Esophagus squamous epithelium (tissue), 5 donors: ENCODE results near the gene C14orf119. TPM values are rescaled to one million over a fixed set of nuclear protein-coding genes. Genes with fewer than 3 reads are reported as not detected.

ENCODE experiments used
- DNase-seq: peaks from one replicate; lab custom pipeline; 2025; lab: John Stamatoyannopoulos, UW
- H3K27ac ChIP-seq, 4 donors: fragments of 200-600 bp; sonication (generic); one replicate each; pipeline ENCODE4 v1.5.1; 2016 to 2019; ENCODE audit warnings: mild to moderate bottlenecking in 1 of 4
- H3K27me3 ChIP-seq, 4 donors: fragments of 200-600 bp; sonication (generic); 1 replicate in 3 of 4; 2 replicates in 1 of 4; pipeline versions ENCODE4 v1.5.1 to v1.6.0; 2017 to 2021; ENCODE audit warnings: antibody characterized with exemption in 1 of 4
- H3K36me3 ChIP-seq, 3 donors: fragments of 200-600 bp; sonication (generic); one replicate each; pipeline ENCODE4 v1.5.1; 2016 to 2019
- H3K4me1 ChIP-seq, 3 donors: fragments of 200-600 bp; sonication (generic); one replicate each; pipeline ENCODE4 v1.5.1; 2017 to 2019
- H3K4me3 ChIP-seq, 4 donors: fragments of 200-600 bp; sonication (generic); 1 replicate in 3 of 4; 2 replicates in 1 of 4; pipeline ENCODE4 v1.5.1; 2016 to 2019; ENCODE audit warnings: mild to moderate bottlenecking in 2 of 4, moderate library complexity in 1 of 4
- H3K9me3 ChIP-seq, 3 donors: fragments of 200-600 bp; sonication (generic); one replicate each; pipeline ENCODE4 v1.5.1; 2016 to 2019
- CTCF ChIP-seq, 6 experiments: fragments of 450-650 bp in 4 of 6; fragments of 200-600 bp in 2 of 6; sonication (generic) in 2 of 6; IDR thresholded peaks; one replicate each; pipeline ENCODE4 v1.5.1; 2016 to 2019; ENCODE audit warnings: antibody characterized with exemption in 6 of 6, mild to moderate bottlenecking in 4 of 6, moderate library complexity in 4 of 6
- POLR2A ChIP-seq, 4 donors: fragments of 450-650 bp; IDR thresholded peaks; one replicate each; pipeline ENCODE4 v1.6.1; 2017; ENCODE audit warnings: antibody characterized with exemption in 4 of 4, mild to moderate bottlenecking in 4 of 4, moderate library complexity in 3 of 4
- whole genome bisulfite sequencing, 2 donors: methylation state at CpG; one replicate each; pipeline ENCODE4 v1.1.5; 2018; 5-methylcytosine and 5-hydroxymethylcytosine counted together
- intact Hi-C: fragments of 100-400 bp; cut with DNase I; formaldehyde crosslinking; loops from one replicate; pipeline ENCODE4 v1.15.0; 2022
- total RNA-seq, 4 donors: library from RNA; depleted of rRNA; stranded (reverse); fragments of >200 nt; gene quantifications; one replicate each; pipeline ENCODE4 v1.1.0, GENCODE V29; 2016
- donor health status: DM: yes; HTN: yes; CAD: no.

Gene C14orf119
- total RNA-seq, 4 donors from 2014 or later: 17.5 to 42.0 (median 31.0) TPM

DNA sequence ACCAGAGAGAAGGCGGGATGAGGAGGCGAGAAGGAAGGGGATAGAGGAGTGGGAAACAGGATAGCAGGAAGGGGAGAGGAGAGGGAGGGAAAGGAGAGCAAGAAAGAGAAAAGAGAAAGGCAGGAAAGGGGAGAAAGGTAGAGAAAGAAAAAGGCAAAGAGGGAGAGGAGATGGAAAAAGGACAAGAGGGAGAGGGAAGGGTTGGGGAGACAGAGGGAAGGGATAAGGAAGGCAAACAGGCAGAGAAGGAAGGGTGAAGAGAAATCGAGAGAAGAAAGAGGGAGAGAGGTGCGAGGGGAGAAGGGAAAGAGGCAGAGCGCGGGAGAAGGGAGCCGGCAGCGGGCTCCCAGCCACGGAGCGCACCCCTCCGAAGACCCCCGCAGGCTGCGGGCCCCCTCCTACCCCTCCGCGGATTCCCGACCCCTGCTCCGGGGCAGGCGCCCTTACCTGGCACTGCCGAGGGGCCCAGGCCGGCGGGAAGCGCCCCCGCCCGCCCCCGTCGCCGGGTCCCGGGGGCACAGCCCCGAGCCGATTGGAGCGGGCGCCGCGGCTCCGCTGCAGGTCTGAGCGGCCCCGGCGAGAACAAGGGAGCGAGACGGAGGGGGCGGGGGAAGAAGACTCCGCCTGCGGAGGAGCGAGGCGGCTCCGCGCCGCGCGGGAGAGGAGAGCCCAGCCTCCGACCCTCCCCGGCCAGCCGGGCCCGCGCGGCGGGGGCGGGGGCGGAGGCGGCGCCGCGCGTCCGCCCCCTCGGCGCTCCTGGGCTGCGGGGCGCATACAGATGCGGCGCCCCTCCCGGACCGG lies 38.1 kb upstream of the C14orf119 start, which contains the start of gene CDH24:
Gene CDH24 (minus strand): TSS at position 565 of the 801 bp plus-strand sequence. CDS start 1,787 bp downstream, outside the sequence.
- TF ChIP-seq CTCF (IDR thresholded peaks at IDR 0.05) (no peak), POLR2A (IDR thresholded peaks at IDR 0.05) (peak in 1 of 4 donors; percentile 56)
- intact Hi-C loops: loop anchor here (5.0 kb wide), 1 partner anchor 70 kb away; no protein-coding TSS in a partner anchor
- H3K27me3 ChIP-seq: no peaks in the 10 kb centered on the region
- no peaks in the 10 kb centered on the region for H3K9me3 ChIP-seq
- DNase-seq: no peak
- H3K4me1 ChIP-seq: peaks cover 15 to 33% (median 18%) of the 10 kb centered on the region in 3 donors
- 3 to 6% methylated on average over 17 to 21 of the region's 73 CpGs for WGBS, 2 donors
- peak within 1 kb of the TSS; percentile 78 to 87 (median 85) for H3K27ac ChIP-seq
- peak within 1 kb of the TSS; percentile 66 to 86 (median 73) for H3K4me3 ChIP-seq
- peaks cover 16 to 40% (median 31%) of the 10 kb centered on the region in 3 donors for H3K36me3 ChIP-seq

- 3% methylated on average over 6 to 15 of the region's 51 CpGs for WGBS, 2 donors
Measured at GRCh38 chr14:23057757-23058653, 37.3 kb upstream of the C14orf119 start.

DNA sequence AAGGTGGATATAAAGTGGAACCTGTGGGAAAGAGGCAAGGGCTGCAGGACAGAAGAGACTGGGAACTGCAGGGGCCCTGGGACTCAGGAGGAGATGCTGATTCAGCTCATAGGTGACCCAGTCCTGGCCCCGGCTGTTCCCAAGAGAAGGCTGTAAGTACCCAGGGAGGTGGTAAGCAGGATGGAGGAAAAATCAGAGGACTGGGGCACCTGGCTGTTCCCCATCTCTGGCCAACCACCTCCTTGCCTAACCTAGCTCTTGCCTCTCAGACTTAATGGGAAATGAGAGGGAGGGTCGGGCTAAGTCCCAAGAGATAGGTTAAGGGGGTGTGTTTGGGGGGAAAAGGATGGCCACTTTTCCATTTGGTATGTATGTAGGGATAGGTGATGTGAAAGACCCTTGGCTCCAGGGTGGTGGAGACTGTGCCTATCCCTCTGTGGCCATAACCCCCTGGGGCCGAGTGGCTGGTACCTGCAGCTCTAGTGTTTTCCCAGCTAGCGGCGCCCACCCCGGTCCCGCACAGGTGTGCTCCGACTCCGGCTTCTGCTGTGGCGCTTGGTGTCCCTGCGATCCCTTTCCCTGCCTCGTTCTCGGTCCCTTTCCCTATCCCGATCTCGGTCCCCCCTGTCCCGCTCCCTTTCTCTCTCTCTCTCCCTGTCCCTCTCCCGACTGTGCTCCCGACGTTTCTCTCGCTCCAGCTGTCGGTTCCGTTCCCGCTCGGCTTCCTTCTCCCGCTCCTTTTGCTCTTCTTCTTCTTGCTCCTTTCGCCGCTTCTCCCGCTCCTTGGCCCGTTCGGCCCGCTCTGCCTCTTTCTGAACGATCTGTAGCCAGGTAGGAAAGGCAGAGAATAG lies 36.4 kb upstream of the C14orf119 start:
- intact Hi-C loops: loop anchor here (5.0 kb wide), 1 partner anchor 72 kb away; no protein-coding TSS in a partner anchor
- peak overlapping the region in 2 of 4 donors; percentile 85 to 87 for H3K27ac ChIP-seq
- TF ChIP-seq CTCF (IDR thresholded peaks at IDR 0.05) (no peak), POLR2A (IDR thresholded peaks at IDR 0.05) (no peak)
- 85 to 88% methylated on average over 32 of the region's 32 CpGs for WGBS, 2 donors
- peaks cover 31 to 58% (median 47%) of the 10 kb centered on the region in 3 donors for H3K36me3 ChIP-seq
- no peak overlapping the region for H3K4me3 ChIP-seq
- H3K4me1 ChIP-seq: peaks cover 18 to 42% (median 23%) of the 10 kb centered on the region in 3 donors
- no peaks in the 10 kb centered on the region for H3K9me3 ChIP-seq
- no peaks in the 10 kb centered on the region for H3K27me3 ChIP-seq
- no peak for DNase-seq

More at GRCh38 chr14:23057757-23058653, 37.3 kb upstream of the C14orf119 start:
- Histone ChIP-seq H3K4me1 (peaks cover 18 to 41% (median 23%) of the 10 kb centered on the region in 3 donors), H3K27ac (peak overlapping the region; percentile 78 to 87 (median 85)), H3K36me3 (peaks cover 25 to 49% (median 38%) of the 10 kb centered on the region in 3 donors), H3K27me3 (no peaks in the 10 kb centered on the region), H3K9me3 (no peaks in the 10 kb centered on the region), H3K4me3 (peak overlapping the region; percentile 66 to 86 (median 73))
- DNase-seq: no peak
- TF ChIP-seq POLR2A (IDR thresholded peaks at IDR 0.05) (no peak), CTCF (IDR thresholded peaks at IDR 0.05) (peak; percentile 90 to 97 (median 95))
- intact Hi-C loops: loop anchor here (5.0 kb wide), 1 partner anchor 71 kb away; no protein-coding TSS in a partner anchor

GRCh38 chr14:23060536-23061260 lies 34.6 kb upstream of the C14orf119 start:
- Histone ChIP-seq H3K9me3 (no peaks in the 10 kb centered on the region), H3K4me1 (peaks cover 18 to 43% (median 23%) of the 10 kb centered on the region in 3 donors), H3K27ac (no peak overlapping the region), H3K4me3 (no peak overlapping the region), H3K27me3 (no peaks in the 10 kb centered on the region), H3K36me3 (peaks cover 45 to 76% (median 58%) of the 10 kb centered on the region in 3 donors)
- no peak for DNase-seq
- WGBS, 2 donors: 87 to 93% methylated on average over 17 of the region's 17 CpGs
- intact Hi-C loops: no loop called here
- TF ChIP-seq POLR2A (IDR thresholded peaks at IDR 0.05) (no peak), CTCF (IDR thresholded peaks at IDR 0.05) (no peak)
